ENCODE results near the gene LCA5. TPM values are rescaled to one million over a fixed set of nuclear protein-coding genes. Genes with fewer than 3 reads are reported as not detected.

The LCA5 gene
- total RNA-seq, 1 experiment from 2014 or later = 2.3 TPM

- no peak overlapping the region for H3K18ac ChIP-seq (ENCODE audit: insufficient read length, low read depth, low read length)
- no peak overlapping the region for H3T11ph ChIP-seq (ENCODE audit: low read length)
- no peak overlapping the region for H3K9ac ChIP-seq (ENCODE audit: extremely low read depth, insufficient read length, low read length)
- no peak overlapping the region for H3K4me2 ChIP-seq (ENCODE audit: insufficient read depth, insufficient read length, low read length)
- no peak overlapping the region for H4K91ac ChIP-seq (ENCODE audit: insufficient read length, low read depth, low read length)
- H3K56ac ChIP-seq (ENCODE audit: insufficient read length, low read depth, low read length) = no peak overlapping the region
- no peak overlapping the region for H4K8ac ChIP-seq (replicated peaks; ENCODE audit: insufficient read length, low read depth, low read length)
- H4K5ac ChIP-seq (ENCODE audit: insufficient read length, low read depth, low read length) = no peak overlapping the region
- no peaks in the 10 kb centered on the region for H3K27me3 ChIP-seq (ENCODE audit: insufficient read depth, low read length)
- H3K79me1 ChIP-seq (ENCODE audit: insufficient read depth, low read depth, low read length, poor library complexity, severe bottlenecking) = no peaks in the 10 kb centered on the region
- no peak overlapping the region for H3K23ac ChIP-seq (ENCODE audit: insufficient read length, low read depth, low read length)
- Mint-ChIP-seq H3K27ac (no peak overlapping the region), H3K36me3 (ENCODE audit: insufficient read depth in 1 of 3, low read depth in 3 of 3) (peaks cover 2 to 32% (median 7%) of the 10 kb centered on the region in 3 experiments; a peak in 5 of 7 replicates), H3K27me3 (ENCODE audit: low read depth) (no peaks in the 10 kb centered on the region), H3K4me1 (no peaks in the 10 kb centered on the region), H3K9me3 (no peaks in the 10 kb centered on the region), H3K4me3 (no peak overlapping the region)
- H2AK5ac ChIP-seq (ENCODE audit: insufficient read length, low read length) = no peak overlapping the region
- no peak overlapping the region for H2BK15ac ChIP-seq (ENCODE audit: low read depth, low read length)
- no peak overlapping the region for H2BK12ac ChIP-seq (ENCODE audit: insufficient read length, low read depth, low read length)
- H2BK20ac ChIP-seq (ENCODE audit: low read depth, low read length, poor library complexity, severe bottlenecking) = no peak overlapping the region
- H2BK120ac ChIP-seq (ENCODE audit: low read depth, low read length, poor library complexity, severe bottlenecking) = no peak overlapping the region
- no peaks in the 10 kb centered on the region for H3K23me2 ChIP-seq (ENCODE audit: insufficient read length, low read depth, low read length, poor library complexity, severe bottlenecking)
- no peak overlapping the region for H2AFZ ChIP-seq (ENCODE audit: low read length)
- no peaks in the 10 kb centered on the region for H4K20me1 ChIP-seq (ENCODE audit: control insufficient read depth, insufficient read depth, insufficient read length)
- no CpG with 5 or more reads among the region's 1 CpG for WGBS (ENCODE audit: extremely low coverage, insufficient read length, low lambda C conversion rate)
- no peak overlapping the region for H3K14ac ChIP-seq (ENCODE audit: insufficient read depth, low read length)
- H3K4me1 ChIP-seq (ENCODE audit: insufficient read depth, low read length) = no peaks in the 10 kb centered on the region
- H3K9me3 ChIP-seq (ENCODE audit: control insufficient read depth, low read depth, low read length) = no peaks in the 10 kb centered on the region
- DNase-seq = no peak
- no peaks in the 10 kb centered on the region for H3K79me2 ChIP-seq (ENCODE audit: insufficient read depth, low read length)
- no peak for TF ChIP-seq CTCF (conservative IDR thresholded peaks at IDR 0.05)
- no peak overlapping the region for H3K27ac ChIP-seq (ENCODE audit: insufficient read length, low read depth, low read length)
- no peak overlapping the region for H2BK5ac ChIP-seq (ENCODE audit: insufficient read length, low read length)
- H3K4ac ChIP-seq (ENCODE audit: low read depth, low read length) = no peak overlapping the region
Observed at GRCh38 chr6:79510707-79511106, 26.5 kb downstream of the LCA5 start.
